ENCODE data around the gene CNST. TPM values are rescaled to one million over a fixed set of nuclear protein-coding genes. Genes with fewer than 3 reads are reported as not detected.

Gene CNST
- total and polyA plus RNA-seq, 2 of the 13 experiments (the other 11 are each of a cell fraction or from before 2014, with no cell fraction given): 6.3 to 12.4 TPM

DNA sequence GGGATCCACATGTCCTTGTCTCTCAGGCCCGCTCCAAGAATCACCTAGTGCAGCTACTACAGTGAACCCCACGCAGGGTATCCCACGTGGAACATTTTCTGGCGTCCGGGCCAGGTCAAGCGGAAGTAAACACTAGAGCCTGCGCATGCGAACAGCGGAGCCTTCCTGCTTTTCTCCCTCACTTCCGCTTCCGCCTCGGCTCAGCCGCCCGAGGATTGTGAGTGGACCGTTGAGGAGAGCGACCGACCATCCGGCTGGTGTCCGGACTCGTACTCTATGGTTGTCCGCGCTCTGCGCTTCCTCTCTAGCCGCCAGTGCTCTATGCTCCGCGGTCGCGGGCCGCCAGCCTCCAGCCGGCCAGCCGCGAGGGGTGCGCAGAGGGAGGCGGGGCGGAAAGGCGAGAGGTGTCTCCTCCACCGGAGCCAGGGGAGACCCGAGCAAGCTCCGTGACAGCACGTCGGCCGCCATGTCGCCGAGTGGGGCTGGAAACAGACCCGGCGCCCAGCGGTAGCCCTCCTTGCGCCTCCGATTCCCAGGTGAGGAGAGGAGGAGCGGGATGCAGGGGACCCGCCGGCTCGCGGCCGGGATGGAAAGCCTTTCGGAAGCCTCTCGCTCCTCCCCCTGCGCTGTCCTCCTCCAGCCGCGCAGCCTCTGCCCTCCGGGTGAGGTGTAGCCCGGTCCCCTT, at the start of gene CNST, which contains the start of gene TFB2M (continued):
- no peak for TF ChIP-seq SOX6 (IDR thresholded peaks at IDR 0.05)
- peak; percentile 81 for TF ChIP-seq SOX6 (CRISPR knock-in tag; IDR thresholded peaks at IDR 0.05)
- TF ChIP-seq MATR3 (CRISPR knock-in tag; IDR thresholded peaks at IDR 0.05): no peak
- peak; percentile 94; the same call in 1 of the 2 replicates for TF ChIP-seq KDM5A (IDR thresholded peaks at IDR 0.05; ENCODE audit: borderline replicate concordance, low read length)
- no peak for TF ChIP-seq ZFP1 (CRISPR knock-in tag; IDR thresholded peaks at IDR 0.05)
- TF ChIP-seq, protein P1, sequence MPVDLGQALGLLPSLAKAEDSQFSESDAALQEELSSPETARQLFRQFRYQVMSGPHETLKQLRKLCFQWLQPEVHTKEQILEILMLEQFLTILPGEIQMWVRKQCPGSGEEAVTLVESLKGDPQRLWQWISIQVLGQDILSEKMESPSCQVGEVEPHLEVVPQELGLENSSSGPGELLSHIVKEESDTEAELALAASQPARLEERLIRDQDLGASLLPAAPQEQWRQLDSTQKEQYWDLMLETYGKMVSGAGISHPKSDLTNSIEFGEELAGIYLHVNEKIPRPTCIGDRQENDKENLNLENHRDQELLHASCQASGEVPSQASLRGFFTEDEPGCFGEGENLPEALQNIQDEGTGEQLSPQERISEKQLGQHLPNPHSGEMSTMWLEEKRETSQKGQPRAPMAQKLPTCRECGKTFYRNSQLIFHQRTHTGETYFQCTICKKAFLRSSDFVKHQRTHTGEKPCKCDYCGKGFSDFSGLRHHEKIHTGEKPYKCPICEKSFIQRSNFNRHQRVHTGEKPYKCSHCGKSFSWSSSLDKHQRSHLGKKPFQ (CRISPR knock-in tag; IDR thresholded peaks at IDR 0.05; ENCODE audit: insufficient replicate concordance): no peak
- peak in 1 of 2 experiments; percentile 18; a peak in 1 of 4 replicates for TF ChIP-seq NR2F1 (CRISPR knock-in tag; IDR thresholded peaks at IDR 0.05)
- TF ChIP-seq RARA (CRISPR knock-in tag; IDR thresholded peaks at IDR 0.05): peak; percentile 18; the same call in 1 of the 2 replicates
- 0 out of 2 replicates have a peak, but pooled peaks have one; percentile 75 for TF ChIP-seq HOXA5 (CRISPR knock-in tag; IDR thresholded peaks at IDR 0.05)
- no peak for TF ChIP-seq NCOA1 (CRISPR knock-in tag; IDR thresholded peaks at IDR 0.05)
- no peak for TF ChIP-seq ZNF766 (CRISPR knock-in tag; IDR thresholded peaks at IDR 0.05; ENCODE audit: borderline replicate concordance)
- peak; percentile 79; the same call in 1 of the 2 replicates for TF ChIP-seq ZNF709 (CRISPR knock-in tag; IDR thresholded peaks at IDR 0.05)
- peak; percentile 83 for TF ChIP-seq SP2 (CRISPR knock-in tag; IDR thresholded peaks at IDR 0.05)
- no peak for TF ChIP-seq HNF4G (IDR thresholded peaks at IDR 0.05; ENCODE audit: borderline replicate concordance, low read depth, low read length)
- TF ChIP-seq HNF4G (CRISPR knock-in tag; IDR thresholded peaks at IDR 0.05; ENCODE audit: borderline replicate concordance, low read depth): no peak
- TF ChIP-seq GATAD2A (CRISPR knock-in tag; IDR thresholded peaks at IDR 0.05): peak; percentile 74
- TF ChIP-seq SNAPC4 (CRISPR knock-in tag; IDR thresholded peaks at IDR 0.05): peak; percentile 91
- TF ChIP-seq IKZF1 (IDR thresholded peaks at IDR 0.05): no peak
- 0 out of 2 replicates have a peak, but pooled peaks have one; percentile 23 for TF ChIP-seq ZFP36L1 (CRISPR knock-in tag; IDR thresholded peaks at IDR 0.05)
- TF ChIP-seq, protein P2, sequence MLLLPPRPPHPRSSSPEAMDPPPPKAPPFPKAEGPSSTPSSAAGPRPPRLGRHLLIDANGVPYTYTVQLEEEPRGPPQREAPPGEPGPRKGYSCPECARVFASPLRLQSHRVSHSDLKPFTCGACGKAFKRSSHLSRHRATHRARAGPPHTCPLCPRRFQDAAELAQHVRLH (CRISPR knock-in tag; IDR thresholded peaks at IDR 0.05; ENCODE audit: borderline replicate concordance, low read depth): peak; percentile 64; the same call in 1 of the 2 replicates
- TF ChIP-seq MED8 (CRISPR knock-in tag; IDR thresholded peaks at IDR 0.05; ENCODE audit: insufficient replicate concordance): no peak

Data from HepG2 (cell line).